NK-92 treated with Interleukin-12 subunit alpha and Interleukin-12 subunit beta, amount 100 ng/mL, for 24 hours (cell line): Measurements from ENCODE around the gene CUBN.

Experiments used
- DNase-seq: peaks from one replicate; lab custom pipeline; 2025; lab: John Stamatoyannopoulos, UW

CUBN gene

DNA sequence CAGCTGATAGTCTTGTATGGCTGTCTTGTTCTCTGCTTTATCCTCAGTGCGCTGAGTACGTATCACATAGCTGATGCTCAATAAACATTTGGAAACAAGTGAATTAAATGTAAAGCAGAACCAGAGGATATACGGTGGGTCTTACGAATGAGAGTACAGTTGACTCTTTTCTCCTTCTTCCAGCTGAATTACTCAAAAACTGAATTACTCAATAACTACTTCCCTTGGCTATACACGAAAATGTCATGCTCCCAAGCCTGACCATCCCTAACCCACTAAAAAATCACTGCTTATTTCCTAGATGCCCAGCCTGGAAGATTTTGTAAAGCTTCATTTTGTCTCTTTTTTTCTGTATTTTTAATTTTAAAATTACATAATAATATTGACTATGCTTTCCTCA, 309.2 kb downstream of the CUBN start:
- no peak for DNase-seq

DNA sequence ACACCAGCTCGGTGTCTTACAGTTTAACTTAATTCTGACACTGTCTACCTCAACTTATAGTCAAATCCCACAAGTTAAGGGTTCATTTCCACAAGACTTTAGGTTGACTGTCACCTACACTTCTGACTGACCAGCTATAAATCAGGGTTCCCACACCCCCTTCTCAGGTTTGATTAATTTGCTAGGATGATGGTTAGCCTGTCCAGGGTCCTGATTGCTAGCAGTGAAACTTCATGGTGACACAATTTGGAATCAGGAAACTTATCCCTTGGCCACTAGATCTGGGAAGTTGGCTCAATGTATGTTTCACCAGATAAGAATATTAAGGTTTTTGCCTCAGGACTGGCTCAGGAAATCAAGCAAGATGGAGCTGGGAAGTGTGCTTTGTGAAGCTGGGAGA, 309.6 kb downstream of the CUBN start:
- no peak for DNase-seq

DNA sequence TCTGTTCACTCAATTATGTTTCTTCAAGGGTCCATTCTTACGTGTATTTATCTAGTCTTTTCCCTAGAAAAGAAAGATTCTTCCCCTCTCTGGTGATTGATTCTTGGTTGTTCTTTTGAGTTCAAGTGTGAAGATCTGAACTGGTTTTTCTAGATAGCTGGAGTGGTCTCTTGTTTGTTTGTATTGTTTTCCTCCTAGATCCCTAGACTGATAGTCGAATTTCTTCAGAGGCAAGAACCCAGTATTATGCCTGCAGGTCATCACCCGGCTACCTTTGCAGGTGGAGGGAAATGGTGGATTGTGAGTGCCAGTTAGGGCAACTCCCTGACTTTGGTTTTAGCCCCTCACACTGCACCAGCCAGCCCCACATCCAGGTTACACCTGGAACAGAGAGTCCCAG, 310.2 kb downstream of the CUBN start:
- DNase-seq, result no peak

DNA sequence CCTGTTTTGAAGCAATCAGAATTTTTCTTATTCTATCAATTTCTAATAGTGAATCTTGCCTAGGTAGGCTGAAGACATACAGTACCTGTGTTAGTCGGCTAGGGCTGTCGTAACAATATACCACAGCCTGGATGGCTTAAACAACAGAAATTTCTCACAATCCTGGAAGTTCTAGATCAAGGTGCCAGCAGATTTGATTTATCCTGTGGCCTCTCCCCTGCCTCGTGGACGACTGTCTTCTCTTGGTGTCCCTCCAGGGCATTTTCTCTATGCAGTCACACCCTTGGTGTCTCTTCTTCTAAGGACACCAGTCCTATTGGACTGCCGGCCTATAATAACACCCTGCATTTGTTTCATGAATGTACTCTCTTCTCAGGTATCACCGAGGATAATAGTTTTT, 310.6 kb downstream of the CUBN start:
- no peak for DNase-seq

DNA sequence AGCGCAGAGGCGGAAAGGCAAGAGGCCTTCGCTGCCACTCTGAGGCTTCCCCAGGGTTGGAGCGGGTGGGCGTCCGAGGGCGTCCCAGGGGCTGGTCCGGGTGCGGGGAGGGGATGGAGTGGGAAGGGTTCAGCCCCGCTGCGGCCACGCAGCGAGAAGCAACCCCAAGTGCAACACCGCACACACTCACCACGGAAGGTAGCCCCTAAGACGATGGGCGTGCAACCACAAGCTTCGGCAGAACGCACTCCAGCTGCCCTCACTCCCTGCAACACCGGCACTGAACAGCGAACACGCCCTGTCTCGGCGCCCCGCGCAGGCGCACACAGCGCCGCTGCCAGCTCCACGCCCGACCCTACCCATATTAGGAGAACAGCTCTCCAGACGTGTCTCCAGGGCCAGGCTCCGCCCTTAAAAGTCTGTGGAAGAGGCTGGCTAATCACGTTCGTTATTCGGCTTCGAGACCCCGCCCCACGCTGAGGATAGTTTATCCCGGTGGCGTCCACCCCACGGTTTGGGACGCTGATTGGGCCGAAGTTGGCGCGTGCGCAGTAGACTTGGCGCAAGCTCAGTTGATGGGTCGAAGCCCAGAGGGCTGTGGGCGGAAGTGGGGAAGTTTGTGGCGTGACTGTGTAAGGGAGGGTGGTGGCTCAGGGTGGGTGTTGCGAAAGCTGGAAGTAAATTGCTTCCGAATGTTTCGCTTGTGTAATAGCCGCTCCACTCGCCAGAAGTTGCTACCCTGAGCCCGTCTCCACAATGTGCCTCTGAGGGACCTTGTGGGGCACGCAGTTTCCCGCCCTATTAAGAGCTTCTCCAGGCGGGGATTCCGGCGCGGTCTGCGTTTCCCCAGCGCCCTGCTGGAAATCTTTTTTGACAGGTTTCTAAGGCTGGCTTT, 312.2 kb downstream of the CUBN start, which contains the start of gene RSU1:
Gene RSU1 (minus strand): TSS at position 300 of the 895 bp plus-strand sequence. CDS start 343 bp downstream, outside the sequence.
- DNase-seq, result peak; percentile 94

DNA sequence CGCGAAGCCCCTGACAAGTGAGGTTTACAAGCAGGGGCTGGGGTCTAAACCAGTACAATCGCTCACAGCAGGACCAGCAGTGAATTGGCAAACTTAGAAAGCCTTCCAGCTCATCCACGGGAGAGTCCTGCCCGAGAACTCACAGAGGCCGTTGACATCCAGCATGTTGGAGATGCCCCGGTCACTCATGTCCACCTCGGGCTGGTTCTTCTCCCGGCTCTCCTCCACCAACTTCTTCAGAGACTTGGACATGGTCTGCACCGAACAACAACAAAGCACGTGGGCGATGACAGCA, 312.8 kb downstream of the CUBN start:
- no peak for DNase-seq

DNA sequence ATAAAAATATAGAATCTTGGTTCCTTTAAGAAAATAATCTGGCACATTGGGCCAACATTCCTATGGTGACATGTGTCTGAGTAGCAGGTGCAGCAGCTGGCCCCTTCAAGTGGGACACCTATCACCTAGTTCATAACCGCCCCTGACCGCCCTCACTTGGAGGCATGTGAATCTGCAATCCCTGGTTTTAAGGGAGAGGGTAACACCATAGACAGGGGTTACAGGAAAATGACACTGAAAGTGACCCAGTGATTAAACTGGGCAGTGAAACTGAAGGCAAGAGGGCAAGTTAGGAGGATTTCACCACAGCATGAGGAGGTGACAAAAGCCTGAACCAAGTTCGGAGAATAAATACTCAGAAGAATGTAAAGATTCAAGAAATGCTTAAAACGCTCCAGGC, 313.4 kb downstream of the CUBN start:
- DNase-seq, result no peak

DNA sequence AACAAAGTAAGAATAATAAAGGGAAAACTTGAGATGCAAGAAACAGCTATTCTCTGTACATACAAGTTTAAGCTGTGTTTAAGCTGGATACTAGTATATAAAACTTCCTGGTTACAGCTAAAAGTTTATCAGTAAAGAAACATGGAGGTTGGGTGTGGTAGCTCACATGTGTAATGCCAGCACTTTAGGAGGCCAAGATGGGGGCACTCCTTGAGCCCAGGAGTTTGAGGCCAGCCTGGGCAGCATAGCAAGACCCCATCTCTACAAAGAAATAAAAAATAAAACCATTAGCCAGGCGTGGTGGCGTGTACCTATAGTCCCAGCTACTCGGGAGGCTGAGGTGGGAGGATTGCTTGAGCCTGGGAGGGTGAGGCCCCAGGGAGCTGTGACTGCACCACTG, 315.6 kb downstream of the CUBN start:
- no peak for DNase-seq

DNA sequence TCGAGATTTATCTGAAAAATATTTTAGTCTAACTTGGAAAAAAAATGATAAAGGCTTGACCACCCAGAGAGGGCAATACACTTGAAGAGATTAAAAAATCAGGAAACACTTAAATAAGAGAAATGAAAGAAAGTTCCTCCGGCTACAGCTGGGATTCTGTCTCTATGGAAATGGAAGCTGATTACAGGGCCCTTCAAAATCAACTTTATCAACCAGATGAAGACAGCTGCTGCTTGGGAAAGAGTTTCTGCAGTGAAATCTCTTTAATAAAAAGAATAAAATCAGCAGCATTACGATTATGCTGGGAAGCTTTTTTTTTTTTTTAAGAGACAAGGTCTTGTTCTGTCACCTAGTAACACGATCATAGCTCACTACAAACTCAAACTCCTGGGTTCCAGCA, 316.9 kb downstream of the CUBN start:
- no peak for DNase-seq

DNA sequence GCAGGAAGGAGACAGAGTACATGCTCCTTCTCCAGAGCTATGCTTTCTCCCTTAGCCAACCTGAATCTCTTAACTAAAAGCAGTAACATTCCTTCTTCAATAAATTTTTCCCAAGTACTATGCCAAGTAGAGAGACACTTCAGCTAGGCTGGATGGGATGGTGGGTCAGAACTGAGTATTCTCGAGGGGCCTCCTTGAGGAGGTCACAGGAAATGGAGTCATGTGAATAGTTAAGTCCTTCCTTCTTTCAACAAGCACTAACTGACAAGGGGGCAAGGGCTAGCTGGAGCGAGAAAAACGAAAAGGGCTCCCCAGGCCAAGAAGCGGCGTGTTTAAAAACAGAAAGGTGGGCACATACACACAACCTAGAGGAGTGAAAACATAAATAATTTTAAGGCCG, 317.8 kb downstream of the CUBN start:
- no peak for DNase-seq

DNA sequence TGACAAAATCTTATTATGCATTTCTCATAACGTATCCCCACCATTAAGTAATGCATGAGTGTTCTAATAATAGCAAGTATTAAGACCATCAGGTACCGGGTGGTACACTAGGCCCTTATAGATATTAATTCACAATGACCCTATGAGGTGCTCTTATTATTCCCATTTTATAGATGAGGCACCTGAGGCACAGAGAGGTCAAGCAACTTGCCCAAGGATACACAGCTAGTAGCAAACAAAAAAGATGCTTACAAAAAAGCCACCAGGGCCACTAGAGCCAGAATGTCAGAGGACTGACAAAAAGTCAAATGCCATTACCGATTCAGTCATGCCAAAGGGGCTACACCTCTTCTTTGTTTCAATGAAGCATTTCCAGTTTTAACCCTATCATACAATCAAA, 318.3 kb downstream of the CUBN start:
- no peak for DNase-seq

DNA sequence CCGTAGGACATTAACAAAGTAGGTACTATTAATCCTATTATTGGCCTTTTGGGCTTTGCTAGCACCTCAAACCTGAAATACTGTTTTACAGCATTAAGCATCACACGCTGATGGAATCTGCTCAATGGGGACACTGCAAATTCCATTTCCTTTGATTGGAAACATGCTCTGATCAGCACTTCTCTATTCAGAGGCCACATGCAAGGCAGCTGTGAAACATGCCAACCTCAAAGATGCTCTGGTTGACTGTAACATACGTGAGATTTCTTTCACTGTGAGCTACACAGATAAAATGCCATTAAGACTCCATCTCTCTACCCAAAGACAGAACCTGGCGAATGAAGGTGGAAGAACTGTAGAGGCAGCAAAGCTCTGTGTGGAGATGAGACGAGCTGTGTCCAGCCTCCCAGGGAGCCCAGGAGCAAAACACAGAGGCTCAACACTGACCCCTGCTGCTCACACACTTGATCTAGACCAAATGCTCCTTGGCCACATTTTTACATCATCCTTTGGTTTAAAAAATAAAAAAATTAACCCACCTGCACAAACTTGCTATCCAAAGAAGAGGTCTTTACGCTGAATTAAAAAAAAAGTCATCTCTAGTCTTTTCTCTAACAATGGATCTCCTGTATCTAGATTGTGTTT, 320.4 kb downstream of the CUBN start:
- DNase-seq, result no peak

DNA sequence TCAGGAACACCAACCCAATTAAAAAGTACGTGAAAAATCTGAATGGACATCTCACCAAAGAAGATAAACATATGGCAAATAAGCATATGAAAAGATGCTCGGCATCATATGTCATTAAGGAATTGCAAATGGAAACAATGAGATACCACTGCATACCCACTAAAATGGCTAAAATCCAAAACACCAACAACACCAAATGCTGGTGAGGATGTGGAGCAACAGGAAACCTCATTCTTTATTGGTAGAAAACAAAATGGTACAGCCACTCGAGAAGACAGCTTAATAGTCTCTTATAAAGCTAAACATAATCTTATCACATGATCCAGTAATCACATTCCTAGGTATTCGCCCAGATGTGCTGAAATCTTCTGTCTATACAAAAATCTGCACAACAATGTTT, 325.5 kb downstream of the CUBN start:
- DNase-seq, result no peak

DNA sequence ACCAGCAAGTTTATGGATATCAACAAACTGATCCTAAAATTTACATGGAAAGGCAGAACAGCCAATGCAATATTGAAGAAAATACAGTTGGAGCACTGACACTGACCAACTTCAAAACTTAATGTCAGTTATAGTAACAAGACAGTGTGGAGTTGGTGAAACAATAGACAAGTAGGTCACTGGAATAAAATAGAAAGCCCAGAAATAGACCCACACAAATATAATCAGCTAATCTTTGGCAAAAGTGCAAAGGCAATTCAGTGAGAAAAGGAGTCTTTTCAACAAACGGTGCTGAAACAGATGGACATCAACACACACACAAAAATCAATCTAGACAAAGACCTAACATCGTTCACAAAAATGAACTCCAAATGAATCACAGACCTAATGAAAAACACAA, 326.1 kb downstream of the CUBN start:
- no peak for DNase-seq

DNA sequence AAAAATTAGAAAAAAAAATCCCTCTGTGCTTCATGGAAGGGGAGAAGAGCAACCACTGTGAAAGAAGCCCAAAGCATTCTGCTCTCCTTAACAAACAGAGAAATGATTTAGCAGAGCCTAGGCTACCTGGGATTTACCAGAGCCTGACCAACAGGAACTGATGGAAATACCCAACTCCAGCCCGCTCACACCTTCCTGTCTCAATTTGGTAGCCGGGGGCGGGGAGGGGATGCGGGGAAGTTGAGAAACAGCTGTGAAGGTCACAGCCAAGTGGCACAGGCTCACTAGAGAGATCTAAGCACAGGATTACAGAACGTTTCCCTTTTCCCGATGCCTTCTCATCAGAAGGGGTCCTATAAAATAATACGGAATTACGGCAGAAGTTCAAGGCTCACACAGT, 330.0 kb downstream of the CUBN start:
- DNase-seq, result no peak

DNA sequence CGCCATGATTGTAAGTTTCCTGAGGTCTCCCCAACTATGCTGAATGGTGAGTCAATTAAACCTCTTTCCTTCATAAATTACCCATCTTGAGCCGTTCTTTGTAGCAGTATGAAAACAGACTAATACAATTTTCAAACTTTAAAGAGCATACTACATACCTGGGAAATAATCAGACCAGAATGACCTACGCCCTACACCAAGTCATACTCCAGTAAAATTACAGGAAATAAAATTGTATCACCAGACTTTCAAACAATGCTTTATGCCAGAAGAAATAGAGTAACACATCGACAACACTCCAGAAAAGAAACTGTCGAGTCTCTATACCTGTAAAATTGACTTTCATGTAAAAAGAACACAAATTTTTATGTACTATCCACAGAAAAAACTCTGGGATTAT, 331.0 kb downstream of the CUBN start:
- DNase-seq, result no peak

DNA sequence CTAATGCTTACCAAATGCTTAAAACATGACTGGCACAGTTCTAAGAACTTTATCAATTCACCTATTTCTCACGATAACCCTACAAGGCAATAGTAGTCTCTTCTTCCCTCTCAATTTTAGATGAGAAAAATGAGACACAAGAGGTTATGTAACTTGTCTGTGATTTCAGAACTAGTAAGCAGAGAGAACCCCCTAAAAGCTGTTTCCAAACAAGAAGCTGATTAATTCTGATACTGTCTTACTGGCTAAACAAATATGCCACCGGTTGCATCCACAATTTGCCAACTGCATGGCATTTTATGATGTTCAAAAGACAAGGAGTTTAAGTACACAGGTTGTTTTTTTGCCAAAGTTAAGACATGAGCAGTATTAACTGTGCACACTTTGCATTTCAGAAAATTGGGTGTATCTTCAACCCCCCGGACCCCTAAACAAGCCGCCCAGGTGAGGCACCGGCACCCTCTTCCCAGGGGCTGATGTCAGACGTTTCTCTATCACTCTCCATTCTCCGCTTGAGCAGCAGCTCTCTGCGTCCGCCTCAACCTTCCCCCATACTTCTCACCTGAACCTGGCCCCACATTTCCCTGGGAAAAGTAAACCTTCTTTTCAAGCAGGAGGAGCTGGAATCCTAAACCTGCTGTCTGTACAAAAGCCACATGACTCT, 334.1 kb downstream of the CUBN start:
- DNase-seq, result no peak

DNA sequence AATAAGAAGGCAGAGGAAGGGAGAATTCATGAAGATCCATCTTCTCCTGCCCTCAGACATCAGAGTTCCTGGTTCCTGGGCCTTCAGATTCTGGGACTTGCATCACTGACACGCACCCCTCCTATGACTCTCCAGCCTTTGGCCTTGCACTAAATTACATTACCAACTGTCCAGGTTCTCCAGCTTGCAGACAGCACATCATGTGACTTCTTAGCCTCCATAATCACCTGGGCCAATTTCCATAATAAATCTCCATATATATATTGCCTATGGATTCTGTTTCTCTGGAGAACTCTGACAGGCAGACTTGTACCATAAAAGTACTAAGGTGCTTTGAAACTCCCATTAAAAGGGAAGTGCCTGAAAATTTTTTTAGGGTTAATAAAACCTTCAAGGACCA, 335.6 kb downstream of the CUBN start:
- no peak for DNase-seq

DNA sequence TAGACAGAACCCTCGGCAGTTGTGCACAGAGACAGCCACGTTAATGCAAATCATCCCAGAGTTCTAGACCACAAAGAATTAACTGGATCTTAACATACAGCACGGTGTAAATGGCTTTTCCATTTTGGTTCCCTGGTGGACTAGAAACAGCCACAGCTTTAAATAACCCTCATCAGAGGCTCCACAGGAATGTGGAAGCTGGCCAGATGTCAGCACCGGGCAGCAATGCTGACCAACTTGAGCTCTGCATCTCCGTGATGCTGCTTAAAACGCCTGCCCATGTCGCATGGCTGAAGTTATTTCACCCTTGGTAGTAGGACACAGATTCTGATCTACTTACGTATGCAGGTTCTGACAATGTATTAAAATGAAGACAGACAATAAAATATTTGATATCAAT, 336.9 kb downstream of the CUBN start:
- no peak for DNase-seq

DNA sequence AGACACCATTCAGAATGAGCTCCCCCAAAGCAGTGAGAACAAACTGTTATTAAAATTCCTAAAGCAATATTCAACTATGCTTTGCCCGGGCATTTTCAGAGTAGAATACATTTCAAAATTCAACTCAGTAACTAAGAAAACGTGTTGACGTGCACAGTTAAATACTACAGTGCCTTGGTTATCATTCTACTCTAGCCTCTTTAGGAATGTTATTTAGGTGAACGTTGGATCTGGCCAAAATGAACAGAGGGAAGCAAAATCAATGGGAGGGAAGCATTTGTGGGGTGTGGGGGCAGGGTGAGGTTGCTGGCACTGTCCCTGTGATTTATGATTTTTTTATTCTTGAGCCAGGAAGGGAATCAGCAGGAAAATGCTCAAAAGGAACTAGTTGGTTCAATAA, 339.8 kb downstream of the CUBN start:
- no peak for DNase-seq

DNA sequence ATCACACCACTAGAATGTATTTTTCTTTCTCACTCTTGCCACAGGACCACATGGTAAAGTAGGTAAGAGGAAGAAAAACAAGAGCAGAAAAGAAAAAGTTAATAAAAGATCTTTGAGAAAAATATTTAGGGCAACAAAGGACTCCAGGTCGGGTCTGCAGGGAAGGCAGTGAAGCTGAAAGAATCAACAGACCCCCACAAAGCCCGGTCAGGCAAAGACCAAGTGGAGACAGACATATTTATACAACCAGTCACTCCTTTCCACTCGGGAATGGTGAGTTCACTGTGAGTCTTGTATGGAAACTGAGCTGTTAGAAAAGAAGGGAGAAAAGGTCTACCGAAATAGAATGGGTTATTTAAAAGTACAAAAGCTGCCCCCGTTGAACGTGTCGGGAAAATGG, 340.4 kb downstream of the CUBN start:
- DNase-seq, result no peak

DNA sequence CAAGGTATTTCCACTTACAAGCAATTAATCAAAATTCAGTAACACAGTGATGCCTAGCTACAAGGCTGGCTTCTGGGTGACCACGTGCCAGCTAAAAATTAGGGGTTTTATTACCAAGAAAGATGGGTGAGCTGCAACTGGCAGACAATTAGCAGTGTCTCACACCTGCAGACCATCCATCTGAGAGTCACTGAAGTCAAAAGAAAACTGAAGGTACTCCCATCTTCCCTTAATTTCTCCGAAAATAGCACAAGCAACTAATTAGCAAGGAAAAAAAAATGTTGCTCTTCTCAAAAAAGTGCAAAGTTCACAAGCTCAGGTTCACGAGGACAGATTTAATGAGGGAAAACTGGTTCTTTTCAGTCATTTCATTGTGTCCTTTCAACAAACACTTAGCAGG, 340.8 kb downstream of the CUBN start:
- DNase-seq, result no peak

DNA sequence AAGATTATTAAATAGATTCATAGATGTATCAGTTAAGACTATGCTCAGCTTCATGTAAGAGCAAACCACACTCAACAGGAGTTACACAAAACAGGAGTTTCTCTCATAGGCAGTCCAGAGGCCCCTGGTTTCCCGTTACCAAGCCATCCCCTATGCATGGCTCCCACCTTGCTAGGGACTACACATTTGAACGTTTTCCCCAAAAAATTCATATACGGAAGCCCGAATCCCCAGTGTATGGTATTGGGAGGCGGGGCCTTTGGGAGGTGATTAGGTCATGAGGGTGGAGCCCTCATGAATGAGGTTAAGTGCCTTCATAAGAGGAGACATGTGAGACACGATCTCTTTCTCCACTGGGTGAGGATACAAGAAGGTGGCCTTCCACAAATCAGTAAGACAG, 341.5 kb downstream of the CUBN start:
- no peak for DNase-seq
